GM19397 (cell line): Measurements from ENCODE around the gene CABLES1.

Experiments
- ATAC-seq: cut with Tn5 transposase; IDR thresholded peaks from one replicate; pipeline ENCODE4 v1.9.1; 2021; ENCODE audit warnings: mild to moderate bottlenecking, moderate library complexity; ENCODE audit not compliant: unreplicated experiment

Gene CABLES1

DNA sequence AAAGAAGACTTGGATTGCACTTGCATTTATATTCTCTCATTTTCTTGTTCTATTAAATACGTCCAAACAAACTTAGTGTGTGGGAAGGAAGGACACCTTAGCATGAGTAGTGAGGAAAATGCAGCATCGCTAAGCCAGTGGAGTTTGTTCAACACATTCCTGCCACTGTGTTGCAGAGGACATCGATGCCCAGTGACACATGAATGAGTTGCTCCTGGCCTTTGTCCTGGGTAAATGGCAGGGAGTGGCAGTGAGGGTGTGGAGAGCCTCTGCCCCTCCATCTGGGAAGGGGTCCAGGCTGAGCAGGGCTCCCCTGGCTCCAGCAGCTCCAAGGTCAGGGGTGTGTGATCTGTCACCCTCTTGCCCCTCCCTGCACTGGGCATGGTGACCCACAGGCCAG, 75.9 kb downstream of the CABLES1 start:
- no peak for ATAC-seq

DNA sequence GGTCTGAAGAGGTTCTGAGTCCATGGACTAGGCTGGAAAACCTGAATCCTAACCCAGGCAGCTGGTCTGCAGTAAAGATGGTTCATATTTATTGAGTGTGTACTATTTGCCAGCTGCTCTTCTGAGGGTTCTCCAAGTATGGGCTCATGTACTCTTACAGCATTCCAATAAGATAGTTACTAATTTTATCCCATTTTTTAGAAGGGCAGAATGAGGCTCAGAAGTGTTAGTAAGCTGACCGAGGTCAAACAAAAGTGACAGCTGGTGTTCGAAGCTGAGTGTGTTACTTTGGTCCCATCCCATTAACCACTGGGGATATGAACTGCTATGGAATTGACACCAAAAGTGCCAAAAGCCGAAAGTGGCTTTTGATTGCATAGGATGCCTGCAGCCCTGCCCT, 76.9 kb downstream of the CABLES1 start:
- ATAC-seq: no peak

DNA sequence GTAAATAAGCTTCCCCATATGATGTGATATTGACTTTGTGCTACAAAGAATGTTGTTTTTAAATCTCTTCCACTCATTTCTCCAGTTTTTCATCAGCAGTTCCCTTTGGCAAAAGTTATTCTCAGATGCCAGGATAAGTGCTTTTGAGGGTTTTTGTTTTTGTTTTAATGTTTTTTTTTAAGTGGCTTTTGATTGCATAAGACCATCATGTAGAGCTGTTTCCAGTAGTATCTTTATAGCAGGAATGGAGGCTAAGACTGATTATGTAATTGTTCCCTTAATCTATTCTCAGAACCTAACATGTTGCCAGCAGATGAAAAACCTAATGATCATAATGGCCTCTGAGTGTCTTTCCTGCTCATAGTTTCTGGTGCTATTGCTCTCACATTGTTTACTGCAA, 77.9 kb downstream of the CABLES1 start:
- ATAC-seq: no peak

DNA sequence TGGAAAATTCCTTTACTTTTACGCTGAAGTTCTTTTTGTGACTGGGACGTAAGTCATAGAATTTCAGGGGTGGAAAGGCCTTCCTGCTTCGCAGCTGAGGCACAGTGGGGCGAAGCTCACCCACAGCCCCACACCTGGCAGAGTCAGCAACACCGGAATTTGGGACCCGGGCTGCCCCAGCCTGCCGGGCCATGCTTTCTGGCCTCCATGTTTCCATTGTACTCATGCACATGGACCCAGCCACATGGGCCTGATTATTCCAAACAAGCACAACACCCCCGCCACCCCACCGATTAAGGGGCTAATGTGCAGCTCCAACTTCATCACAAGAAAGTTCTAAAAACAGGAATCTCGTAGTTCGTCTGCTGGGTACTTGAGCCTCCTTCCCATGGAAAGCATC, 82.5 kb downstream of the CABLES1 start:
- ATAC-seq: no peak

DNA sequence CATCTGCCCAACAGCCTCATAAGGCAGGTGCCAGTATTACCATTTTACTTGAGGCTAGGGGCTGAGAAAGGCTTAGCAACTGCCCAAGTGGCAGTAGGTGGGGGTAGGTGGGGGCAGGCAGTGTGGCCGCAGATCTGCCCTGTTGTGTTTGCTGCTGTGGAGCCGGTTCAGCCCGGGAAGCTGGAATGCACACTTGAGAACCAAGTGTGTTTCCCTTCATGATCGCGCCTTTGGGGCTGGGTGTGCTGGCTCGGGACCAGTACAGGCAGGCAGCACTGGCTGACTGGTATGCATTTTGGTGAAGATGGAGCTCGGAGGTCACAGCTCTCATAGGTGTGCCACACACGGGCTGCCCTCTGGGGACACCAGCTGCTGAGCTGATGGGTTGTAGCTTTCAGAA, 85.1 kb downstream of the CABLES1 start:
- no peak for ATAC-seq

DNA sequence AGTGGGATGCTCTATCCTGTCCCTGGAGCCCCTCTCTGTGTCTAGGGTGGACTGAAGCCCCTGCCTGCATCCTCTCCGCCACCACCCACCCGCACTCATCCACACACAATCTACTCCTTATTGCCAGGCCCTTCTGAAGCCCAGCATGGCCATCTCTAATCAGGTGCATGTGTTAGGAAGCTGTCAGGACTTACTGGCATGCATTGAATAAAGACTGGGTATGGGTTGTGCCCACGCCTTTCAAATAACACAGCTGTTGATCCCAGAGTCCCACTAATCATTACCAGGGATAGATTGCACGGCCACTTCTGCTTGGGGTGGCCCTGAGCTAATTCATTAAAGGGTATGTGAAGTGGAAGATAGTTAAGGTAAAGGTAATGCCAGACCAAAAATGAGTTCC, 88.4 kb downstream of the CABLES1 start:
- ATAC-seq: no peak

DNA sequence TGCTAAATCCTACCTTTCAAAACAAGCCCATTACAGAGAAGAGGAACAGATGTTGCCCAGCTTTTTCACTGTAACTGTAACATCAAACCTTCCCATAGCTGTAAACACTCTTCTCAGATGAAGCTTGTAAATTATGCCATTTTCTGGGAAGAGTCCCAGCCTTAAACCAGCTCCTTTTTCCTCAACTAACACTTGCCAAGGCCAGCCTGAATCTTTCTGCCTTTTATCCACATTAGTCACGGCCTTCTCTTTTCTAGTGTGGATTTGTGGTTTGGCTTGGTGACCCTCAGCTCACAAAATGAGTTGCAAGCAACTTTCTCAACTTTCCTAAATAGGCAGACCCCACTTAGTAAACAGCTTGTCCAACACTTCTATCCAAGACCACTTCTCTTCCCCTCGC, 90.2 kb downstream of the CABLES1 start:
- ATAC-seq: no peak

DNA sequence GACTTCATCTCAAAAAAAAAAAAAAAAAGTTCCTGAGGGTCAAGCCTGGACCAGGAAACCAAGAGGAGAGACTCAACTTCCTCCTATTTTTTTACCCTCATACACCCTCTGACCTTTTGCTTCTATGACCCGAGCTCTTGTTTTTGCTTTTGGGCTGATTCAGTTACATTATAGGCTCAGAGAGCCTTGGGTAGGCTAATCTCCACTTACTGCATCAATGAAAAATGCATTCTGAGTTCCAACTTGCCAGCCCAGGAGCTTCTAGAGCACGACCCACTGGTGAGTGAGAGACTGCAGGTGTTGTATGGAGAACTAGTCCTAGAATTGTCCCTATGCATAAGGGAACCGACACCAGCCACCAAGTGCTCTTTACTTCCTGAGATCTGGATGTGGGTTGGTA, 91.1 kb downstream of the CABLES1 start:
- no peak for ATAC-seq

DNA sequence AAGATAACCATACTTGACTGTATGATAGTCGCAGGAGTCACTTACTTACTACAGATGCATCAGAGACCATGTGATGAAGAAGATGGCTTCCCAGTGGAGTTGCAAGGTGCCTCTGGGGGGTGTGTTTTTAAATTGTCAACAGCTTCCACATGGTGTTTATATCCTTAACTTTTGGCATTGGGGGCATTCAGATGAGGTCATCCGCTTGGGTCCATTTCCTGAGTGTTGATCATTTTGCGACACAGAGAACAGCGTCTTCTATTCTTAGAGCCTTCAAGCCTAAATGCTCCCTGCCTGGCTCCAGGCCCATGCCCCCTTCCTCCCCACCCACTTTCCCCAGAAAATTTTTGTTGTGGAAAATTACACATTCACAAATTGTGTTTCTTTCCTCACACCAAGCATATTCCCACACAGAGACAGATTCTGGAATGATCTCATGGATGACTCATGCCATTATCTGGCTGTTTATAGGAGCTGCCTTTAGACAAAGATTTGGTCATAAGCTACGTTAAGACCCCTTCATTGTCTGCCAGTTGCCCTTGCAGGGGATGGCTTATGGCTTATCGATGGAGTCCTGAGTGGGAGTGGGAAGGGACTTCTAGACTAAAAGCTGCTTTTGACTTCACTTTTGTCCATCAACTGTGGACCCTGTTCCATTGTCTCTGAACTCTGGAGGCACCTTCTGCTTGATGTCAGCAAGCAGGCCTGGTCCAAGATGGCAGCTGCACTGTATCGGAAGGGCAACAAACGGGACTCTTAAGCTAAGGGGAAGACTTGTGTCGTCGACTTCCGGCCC, 91.8 kb downstream of the CABLES1 start:
- ATAC-seq: no peak

DNA sequence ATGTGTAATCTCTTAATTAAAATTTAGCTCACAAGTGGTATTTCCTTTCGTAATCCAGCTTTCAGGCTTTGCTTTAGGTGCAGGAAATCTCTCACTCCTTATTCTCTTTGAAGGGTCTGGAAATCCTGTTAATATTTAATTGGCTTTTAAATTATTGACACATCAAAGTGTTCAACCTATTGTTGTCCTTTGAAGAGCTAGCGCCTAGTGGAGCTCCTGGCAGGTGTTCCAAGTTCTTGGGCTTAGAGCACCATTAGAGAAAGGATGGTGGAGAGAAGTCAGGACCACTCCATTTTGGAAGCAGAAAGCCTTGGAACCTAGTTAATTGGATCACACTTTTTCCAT, 92.4 kb downstream of the CABLES1 start:
- no peak for ATAC-seq

DNA sequence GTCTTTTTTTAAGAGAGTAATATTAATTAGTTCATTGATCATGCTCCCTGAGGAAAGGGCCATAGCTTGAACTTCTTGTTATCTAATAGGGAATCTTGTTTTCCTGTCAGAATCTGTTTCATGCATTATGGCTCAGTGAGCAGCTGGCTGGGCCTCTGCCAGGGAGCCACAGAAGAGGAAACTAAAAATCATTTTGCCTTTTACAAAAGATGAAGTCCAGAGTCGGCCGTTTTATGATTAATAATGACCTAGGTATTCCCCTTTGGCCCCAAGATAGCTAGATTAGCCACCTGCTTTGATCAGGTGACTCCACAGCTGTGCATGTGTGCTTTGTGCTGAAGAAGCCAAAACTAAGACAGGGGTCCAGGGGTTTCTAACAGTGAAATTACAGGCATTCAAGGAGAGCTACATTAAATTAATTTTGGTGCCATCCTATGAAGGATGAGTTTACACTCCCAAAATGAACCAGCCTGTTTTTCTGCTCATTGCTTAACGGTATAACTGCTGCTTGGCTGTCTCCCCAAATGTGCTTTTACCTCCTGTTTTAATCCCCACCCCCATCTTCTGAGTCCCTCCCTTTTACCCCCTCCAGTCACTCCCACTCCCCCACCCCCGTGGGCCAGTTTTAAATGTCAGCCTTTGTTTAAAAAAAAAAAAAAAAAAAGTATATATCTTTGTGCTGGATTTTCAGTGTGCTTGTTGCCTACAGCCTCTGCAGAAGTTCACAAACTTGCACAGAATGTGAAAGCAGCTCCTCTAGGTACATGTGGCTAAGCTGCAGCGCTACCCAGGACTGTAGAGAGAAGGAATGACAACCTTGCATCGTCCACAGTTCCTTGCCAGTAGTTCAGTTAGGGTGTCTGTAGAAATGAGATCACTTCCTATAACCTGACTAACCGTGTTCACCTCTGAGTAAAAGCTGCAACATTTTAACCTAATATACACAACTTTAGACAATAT, 93.1 kb downstream of the CABLES1 start:
- no peak for ATAC-seq

DNA sequence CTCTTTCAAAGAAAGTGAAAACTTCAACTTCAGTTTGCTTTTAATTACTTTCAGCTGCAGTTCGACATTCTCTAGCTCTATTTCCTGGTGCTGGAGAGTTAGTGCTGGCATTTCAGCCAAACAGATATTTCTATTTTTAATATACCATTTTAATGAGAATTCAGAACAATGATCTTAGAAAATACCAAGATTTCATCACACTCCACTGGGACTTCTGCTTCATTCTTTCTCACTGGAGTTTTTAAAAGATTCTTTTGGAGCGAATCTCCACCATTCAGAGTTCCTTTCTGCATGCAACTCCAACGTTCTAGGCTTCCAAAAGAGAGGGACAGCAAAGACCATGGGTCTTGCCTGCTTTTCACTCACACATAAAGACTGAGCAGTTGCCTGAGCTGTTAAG, 94.2 kb downstream of the CABLES1 start:
- ATAC-seq: no peak

DNA sequence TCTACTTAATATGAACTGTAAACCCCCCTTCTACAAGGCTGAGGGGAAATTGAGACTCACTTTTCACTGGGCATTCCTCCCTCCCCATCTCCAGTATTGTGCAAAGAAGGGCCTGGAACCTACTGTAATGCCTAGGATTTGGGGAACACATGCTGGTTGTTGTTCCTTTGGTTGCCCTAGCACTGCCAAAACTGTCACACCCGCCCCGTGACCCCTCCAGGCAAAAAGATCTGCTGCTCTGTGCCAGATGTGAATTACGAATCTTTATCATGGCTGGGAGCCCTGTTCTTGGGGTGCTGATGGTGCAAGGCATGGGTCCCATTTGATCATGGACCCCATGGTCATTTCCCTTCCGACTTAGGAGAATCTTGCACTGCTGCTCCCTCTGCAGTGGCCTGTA, 95.4 kb downstream of the CABLES1 start:
- ATAC-seq: no peak

DNA sequence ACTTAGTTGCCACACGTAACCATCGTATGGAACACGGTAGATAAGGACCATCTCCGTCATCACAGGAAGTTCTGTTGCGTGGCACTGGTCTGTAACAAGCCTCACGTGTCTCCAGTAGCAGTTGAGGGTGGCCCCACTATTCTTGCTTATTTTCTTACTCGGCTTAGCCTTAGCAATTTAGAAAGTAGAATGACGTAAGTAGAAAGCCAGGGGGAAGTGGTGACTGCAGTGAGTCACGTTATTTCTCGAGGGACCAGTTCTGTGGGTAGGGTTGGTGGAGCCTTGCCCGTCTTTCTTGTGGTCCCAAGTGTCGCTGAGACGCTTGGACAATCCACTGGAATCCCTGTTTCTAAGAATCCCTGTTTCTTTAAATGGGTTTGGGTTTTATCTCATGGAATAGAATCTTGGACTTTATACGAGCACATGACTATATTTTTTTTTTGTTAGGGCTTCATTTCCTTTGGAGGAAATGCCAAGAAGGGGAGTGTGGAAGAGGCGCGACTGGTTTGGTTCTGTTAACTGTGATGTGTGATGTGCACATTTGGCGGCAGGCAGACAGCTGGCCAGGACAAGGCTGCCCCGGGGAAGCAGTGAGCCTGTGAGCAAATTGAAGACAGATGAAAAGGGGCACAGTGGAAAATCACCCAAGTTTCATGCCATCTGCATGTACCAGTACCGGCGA, 96.2 kb downstream of the CABLES1 start:
- peak; percentile 79 for ATAC-seq

DNA sequence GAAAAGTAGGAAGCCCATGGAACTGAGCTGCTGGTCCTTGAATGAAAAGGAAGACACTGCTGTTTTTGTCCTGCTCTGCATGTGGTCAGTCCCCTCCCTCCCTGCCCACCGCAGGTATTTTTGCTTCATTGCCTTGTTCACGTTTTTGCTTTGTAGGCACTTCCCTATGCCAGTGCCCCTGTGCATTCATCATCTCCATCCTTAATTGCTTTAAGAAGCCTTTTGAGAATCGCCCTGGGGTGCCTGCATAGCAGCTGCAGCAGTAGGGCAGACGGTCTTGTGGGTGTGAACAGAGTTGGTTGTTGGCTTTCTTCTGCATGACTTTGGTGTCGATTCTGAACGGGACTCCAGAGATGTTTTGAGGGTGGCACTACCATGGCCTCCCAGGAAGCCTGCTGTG, 97.0 kb downstream of the CABLES1 start:
- no peak for ATAC-seq

DNA sequence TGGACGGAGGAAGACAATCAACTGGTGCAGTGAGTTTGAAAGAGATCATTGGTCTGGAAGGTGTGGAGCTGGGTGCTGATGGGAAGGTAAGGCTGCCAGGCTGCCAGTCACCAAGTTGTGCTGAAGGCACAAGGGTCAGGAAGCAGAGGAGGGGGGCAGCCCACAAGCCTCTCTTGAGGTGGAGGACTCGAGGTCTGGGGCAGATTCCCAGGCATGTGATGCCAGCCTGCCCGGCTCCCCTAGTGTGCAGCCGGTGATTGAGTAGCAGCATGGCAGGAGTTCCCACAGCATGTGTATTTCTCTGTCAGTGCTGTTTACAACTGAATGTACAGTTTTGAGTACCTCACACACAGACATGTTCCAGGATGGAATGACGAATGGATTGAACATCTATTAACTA, 99.3 kb downstream of the CABLES1 start:
- ATAC-seq: no peak

DNA sequence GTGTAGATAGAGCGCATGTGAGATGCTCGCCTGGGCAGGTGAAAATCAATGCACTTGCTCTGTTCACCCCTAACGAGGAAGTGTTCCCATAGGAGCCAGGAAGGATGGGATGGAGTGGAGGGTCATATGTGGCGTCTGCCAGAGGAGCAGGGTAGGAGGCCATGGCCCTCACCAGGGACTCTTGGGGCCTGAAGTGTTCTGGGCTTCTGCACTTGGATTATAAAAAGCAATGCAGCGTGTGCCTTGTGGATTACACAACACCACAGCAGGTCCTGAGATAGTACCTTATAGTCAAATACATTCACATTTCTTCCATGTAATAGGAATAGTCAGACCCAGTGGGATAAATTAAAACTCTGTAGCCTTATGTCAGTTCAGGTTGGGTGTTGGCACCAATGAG, 100.1 kb downstream of the CABLES1 start:
- ATAC-seq: no peak

DNA sequence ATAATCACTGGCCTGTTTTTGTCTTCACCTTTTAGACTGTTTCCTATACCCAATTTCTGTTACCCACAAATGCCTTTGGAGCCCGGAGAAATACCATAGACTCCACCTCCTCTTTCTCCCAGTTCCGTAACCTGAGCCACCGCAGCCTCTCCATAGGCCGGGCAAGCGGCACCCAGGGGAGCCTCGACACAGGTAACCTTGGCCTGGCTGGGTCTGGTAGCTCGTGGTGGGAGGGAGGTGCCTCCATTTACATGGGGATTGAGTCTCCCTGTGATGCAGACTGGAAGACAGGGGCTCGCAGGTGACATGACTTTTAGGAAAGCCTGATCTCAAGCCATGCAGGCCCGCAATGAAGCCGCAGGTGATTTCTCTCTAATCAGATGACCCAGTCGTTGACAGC, 100.6 kb downstream of the CABLES1 start:
- ATAC-seq: no peak

DNA sequence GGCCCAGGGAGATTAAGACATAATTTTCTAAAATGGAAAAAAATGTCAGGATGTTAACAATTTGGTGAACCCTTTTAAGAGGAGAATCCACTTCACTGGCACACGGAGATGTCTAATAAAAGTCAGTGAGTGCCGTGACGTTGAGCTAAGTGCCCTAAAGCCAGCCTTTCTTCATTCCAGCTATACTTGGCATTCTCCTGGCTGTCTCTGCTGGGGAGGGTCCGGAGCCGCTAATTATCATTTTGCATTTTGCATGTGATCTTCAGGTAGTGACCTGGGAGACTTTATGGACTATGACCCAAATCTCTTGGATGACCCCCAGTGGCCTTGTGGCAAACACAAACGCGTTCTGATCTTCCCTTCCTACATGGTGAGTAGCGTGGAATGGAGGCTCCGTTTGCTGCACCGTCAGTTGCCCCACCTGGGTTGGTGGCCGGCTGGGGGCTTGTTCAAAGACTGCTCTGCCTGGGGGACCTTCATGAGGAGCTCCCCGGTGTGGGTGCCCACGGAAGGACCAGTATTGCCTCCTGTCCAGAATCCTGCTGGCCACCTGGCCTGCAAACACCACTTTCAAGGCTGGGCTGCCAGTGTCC, 101.7 kb downstream of the CABLES1 start:
- ATAC-seq: no peak

DNA sequence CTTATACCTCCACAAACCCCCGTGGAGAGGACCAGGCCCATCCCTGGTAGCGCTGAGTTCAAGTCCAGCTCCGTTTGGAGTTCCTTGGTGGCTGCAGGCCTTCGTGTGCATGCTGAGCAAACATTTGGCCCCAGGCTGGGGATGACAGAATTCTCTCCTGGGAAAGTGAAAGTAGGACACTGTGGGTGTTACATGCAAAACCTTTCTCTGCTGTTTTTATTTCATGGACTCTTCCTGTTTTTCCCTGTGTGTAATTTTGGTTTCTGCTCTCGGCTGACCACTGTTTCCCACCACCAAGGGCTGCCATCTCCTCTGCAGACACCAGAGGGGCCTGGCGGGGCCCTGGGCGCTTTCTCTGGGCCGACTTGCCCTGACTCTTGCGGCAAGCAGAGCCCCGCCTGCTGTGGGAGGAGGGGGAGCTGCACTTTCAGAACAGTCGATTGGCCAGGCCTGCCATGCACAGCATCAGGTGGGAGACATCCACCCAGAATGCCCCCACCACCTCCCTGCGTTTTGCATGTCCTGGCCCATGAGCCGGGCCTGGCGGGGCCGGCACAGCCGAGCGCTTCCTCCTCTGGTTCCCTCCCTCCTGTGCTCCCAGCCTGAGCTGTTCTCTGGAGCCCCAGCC, 102.4 kb downstream of the CABLES1 start:
- ATAC-seq: peak; percentile 67

DNA sequence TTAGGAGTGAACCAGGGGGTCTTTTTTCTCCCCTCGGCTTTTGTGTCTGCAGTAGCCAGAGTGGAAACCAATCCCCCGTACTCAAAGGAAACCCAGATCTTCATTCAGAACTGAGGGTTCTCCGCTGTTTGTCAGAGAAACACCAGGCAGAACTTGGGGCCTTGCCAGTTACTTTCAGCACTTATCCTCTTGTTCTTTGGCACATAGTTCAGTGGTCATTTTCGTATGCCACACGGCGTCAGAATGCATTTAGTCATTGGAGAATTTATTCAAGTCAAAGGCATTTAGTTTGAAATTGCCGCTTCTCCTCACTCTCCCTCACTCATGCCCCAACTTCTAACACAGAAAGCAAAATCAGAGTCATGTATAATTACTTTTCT, 102.9 kb downstream of the CABLES1 start:
- no peak for ATAC-seq
